Keratinocyte (primary cell): ENCODE measurements around the gene VEGFA.

Source experiments
- EZH2 ChIP-seq: IDR thresholded peaks from one replicate; pipeline ENCODE4 v1.6.1; 2012; ENCODE audit warnings: inconsistent platforms, mild to moderate bottlenecking, low read length, moderate library complexity
- TF ChIP-seq, protein P1 (sequence below), 3 experiments: IDR thresholded peaks in 1 of 3; conservative IDR thresholded peaks in 1 of 3; optimal IDR thresholded peaks in 1 of 3; 2 replicates in 2 of 3; 3 replicates in 1 of 3; pipeline versions ENCODE3 to v1.5.1; 2011; ENCODE audit warnings: low read length in 3 of 3, mild to moderate bottlenecking in 3 of 3, moderate library complexity in 2 of 3, control low read depth in 1 of 3, inconsistent platforms in 1 of 3; ENCODE audit not compliant: insufficient read depth in 2 of 3; ENCODE audit errors: extremely low read depth in 1 of 3

DNA sequence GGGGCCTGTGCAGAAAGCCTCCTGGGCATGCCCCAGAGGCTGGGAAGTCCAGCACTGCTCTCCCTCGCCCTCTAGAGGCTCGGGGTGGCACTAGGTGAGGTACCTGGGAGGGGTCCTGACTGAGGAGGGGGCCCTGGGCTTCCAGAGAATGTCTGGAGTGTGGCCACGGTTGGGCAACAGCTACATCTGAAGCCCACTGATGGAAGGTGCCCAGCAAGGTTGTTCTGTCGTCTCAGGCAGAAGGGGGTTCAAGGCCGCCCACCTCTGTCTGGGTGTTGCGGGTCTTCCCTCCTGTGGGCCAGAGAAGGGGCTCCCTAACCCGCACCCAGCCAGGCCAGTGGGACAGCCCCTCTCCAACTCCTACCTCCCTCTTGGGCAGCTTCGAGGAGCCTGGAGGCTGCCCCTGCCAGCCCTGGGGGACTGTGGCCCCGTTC lies 11.4 kb upstream of the VEGFA start:
- TF ChIP-seq, protein P1, sequence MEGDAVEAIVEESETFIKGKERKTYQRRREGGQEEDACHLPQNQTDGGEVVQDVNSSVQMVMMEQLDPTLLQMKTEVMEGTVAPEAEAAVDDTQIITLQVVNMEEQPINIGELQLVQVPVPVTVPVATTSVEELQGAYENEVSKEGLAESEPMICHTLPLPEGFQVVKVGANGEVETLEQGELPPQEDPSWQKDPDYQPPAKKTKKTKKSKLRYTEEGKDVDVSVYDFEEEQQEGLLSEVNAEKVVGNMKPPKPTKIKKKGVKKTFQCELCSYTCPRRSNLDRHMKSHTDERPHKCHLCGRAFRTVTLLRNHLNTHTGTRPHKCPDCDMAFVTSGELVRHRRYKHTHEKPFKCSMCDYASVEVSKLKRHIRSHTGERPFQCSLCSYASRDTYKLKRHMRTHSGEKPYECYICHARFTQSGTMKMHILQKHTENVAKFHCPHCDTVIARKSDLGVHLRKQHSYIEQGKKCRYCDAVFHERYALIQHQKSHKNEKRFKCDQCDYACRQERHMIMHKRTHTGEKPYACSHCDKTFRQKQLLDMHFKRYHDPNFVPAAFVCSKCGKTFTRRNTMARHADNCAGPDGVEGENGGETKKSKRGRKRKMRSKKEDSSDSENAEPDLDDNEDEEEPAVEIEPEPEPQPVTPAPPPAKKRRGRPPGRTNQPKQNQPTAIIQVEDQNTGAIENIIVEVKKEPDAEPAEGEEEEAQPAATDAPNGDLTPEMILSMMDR (optimal IDR thresholded peaks at IDR 0.05 in 1 of 3, IDR thresholded peaks at IDR 0.05 in 1 of 3, conservative IDR thresholded peaks at IDR 0.05 in 1 of 3; ENCODE audit: extremely low read depth in 1 of 3, insufficient read depth in 2 of 3, low read length in 3 of 3): peak; percentile 42 to 66 (median 52)
- TF ChIP-seq EZH2: no peak
